Measurements from ENCODE around the gene GPR179. TPM values are rescaled to one million over a fixed set of nuclear protein-coding genes. Genes with fewer than 3 reads are reported as not detected.
A peak's percentile ranks its signal among the peaks of the same experiment; 100 is the strongest.

Gene GPR179
- total and polyA plus RNA-seq, 7 experiments from 2014 or later: 0.11 to 0.35 (median 0.17) TPM; not detected in 4

GRCh38 chr17:38353086-38353604, 9.4 kb upstream of the GPR179 start:
- CTCF ChIA-PET: interaction anchor here (0.5 kb wide), 1 partner anchor 61 kb away, joined by 3 read pairs; no protein-coding TSS in a partner anchor
- H3K27ac Mint-ChIP-seq: peak overlapping the region in 8 of 9 donors; percentile 16 to 74 (median 42)
- Histone ChIP-seq H3K9me3 (ENCODE audit: control insufficient read depth in 2 of 3, low read length in 3 of 3) (no peaks in the 10 kb centered on the region), H3K36me3 (ENCODE audit: control insufficient read depth in 2 of 3, insufficient read depth in 3 of 3, low read length in 3 of 3) (no peaks in the 10 kb centered on the region), H3K4me3 (ENCODE audit: low read length) (peak overlapping the region; percentile 67), H3K4me1 (ENCODE audit: control insufficient read depth in 2 of 2, insufficient read depth in 2 of 2, low read length in 2 of 2) (peaks cover 9 to 21% of the 10 kb centered on the region in 2 donors), H3K27ac (ENCODE audit: low read depth, low read length) (peak overlapping the region; percentile 75), H3K27me3 (ENCODE audit: control insufficient read depth in 2 of 2, insufficient read depth in 2 of 2, low read length in 2 of 2) (no peaks in the 10 kb centered on the region)
- H3K4me3 Mint-ChIP-seq: peak overlapping the region; percentile 61 to 90 (median 82)
- H3K36me3 Mint-ChIP-seq: peaks cover 0 to 2% (median 0%) of the 10 kb centered on the region in 5 donors
- intact Hi-C loops (cut with micrococcal nuclease): loop anchor here (2.0 to 5.0 kb wide), 2 partner anchors 56 to 140 kb away; partner anchors contain the start of gene MRPL45 (in 1 of the 2)
- H3K9me3 Mint-ChIP-seq: no peaks in the 10 kb centered on the region
- POLR2A ChIA-PET: interaction anchor here (0.8 to 1.9 kb wide), 3 partner anchors 11 to 42 kb away, joined by 3 to 4 read pairs (median 3); no protein-coding TSS in a partner anchor
- no peak for DNase-seq
- H3K4me1 Mint-ChIP-seq: peaks cover 31 to 68% (median 61%) of the 10 kb centered on the region in 7 donors
- ATAC-seq: no peak
- no peaks in the 10 kb centered on the region for H3K27me3 Mint-ChIP-seq

GRCh38 chr17:38352245-38353085, 8.7 kb upstream of the GPR179 start:
- Mint-ChIP-seq H3K27ac (peak overlapping the region in 8 of 9 donors; percentile 16 to 74 (median 42)), H3K9me3 (no peaks in the 10 kb centered on the region), H3K27me3 (no peaks in the 10 kb centered on the region), H3K4me1 (peaks cover 31 to 64% (median 54%) of the 10 kb centered on the region in 7 donors), H3K36me3 (peaks cover 0 to 2% (median 0%) of the 10 kb centered on the region in 5 donors), H3K4me3 (peak overlapping the region; percentile 61 to 95 (median 84))
- intact Hi-C loops (cut with micrococcal nuclease): loop anchor here (2.0 to 5.0 kb wide), 2 partner anchors 55 to 140 kb away; partner anchors contain the start of gene MRPL45 (in 1 of the 2)
- POLR2A ChIA-PET: interaction anchor here (0.7 to 1.9 kb wide), 6 partner anchors 9 to 206 kb away, joined by 3 to 4 read pairs (median 3); no protein-coding TSS in a partner anchor
- peak overlapping the region; percentile 67 for H3K4me3 ChIP-seq (ENCODE audit: low read length)
- no peaks in the 10 kb centered on the region for H3K36me3 ChIP-seq (ENCODE audit: control insufficient read depth in 2 of 3, insufficient read depth in 3 of 3, low read length in 3 of 3)
- H3K27me3 ChIP-seq (ENCODE audit: control insufficient read depth in 2 of 2, insufficient read depth in 2 of 2, low read length in 2 of 2): no peaks in the 10 kb centered on the region
- H3K4me1 ChIP-seq (ENCODE audit: control insufficient read depth in 2 of 2, insufficient read depth in 2 of 2, low read length in 2 of 2): peaks cover 9 to 21% of the 10 kb centered on the region in 2 donors
- peak overlapping the region; percentile 75 for H3K27ac ChIP-seq (ENCODE audit: low read depth, low read length)
- CTCF ChIA-PET: interaction anchor here (0.9 to 1.5 kb wide), 2 partner anchors 59 to 207 kb away, joined by 3 to 4 read pairs; no protein-coding TSS in a partner anchor
- no peak for ATAC-seq
- DNase-seq: peak in 8 of 9 donors; percentile 9 to 42 (median 16)
- no peaks in the 10 kb centered on the region for H3K9me3 ChIP-seq (ENCODE audit: control insufficient read depth in 2 of 3, low read length in 3 of 3)

- ATAC-seq: peak; percentile 95
- Mint-ChIP-seq H3K9me3 (no peaks in the 10 kb centered on the region), H3K4me1 (peaks cover 31 to 55% (median 45%) of the 10 kb centered on the region in 7 donors), H3K36me3 (peaks cover 0 to 2% (median 0%) of the 10 kb centered on the region in 5 donors), H3K4me3 (peak within 1 kb of the TSS; percentile 90 to 96 (median 92)), H3K27me3 (no peaks in the 10 kb centered on the region), H3K27ac (peak within 1 kb of the TSS; percentile 88 to 98 (median 94))
- Histone ChIP-seq H3K9me3 (ENCODE audit: control insufficient read depth in 2 of 3, low read length in 3 of 3) (no peaks in the 10 kb centered on the region), H3K4me1 (ENCODE audit: control insufficient read depth in 2 of 2, insufficient read depth in 2 of 2, low read length in 2 of 2) (peaks cover 9 to 21% of the 10 kb centered on the region in 2 donors), H3K27ac (ENCODE audit: low read depth, low read length) (peak within 1 kb of the TSS; percentile 75), H3K36me3 (ENCODE audit: control insufficient read depth in 2 of 3, insufficient read depth in 3 of 3, low read length in 3 of 3) (no peaks in the 10 kb centered on the region), H3K27me3 (ENCODE audit: control insufficient read depth in 2 of 2, insufficient read depth in 2 of 2, low read length in 2 of 2) (no peaks in the 10 kb centered on the region), H3K4me3 (ENCODE audit: low read length) (peak within 1 kb of the TSS; percentile 69)
- CTCF ChIA-PET: interaction anchor here (0.9 to 3.4 kb wide), 3 partner anchors 60 to 207 kb away, joined by 3 to 81 read pairs (median 4); no protein-coding TSS in a partner anchor
- POLR2A ChIA-PET: interaction anchor here (1.0 to 1.1 kb wide), 3 partner anchors 10 to 63 kb away, joined by 3 read pairs; no protein-coding TSS in a partner anchor
- DNase-seq: peak; percentile 81 to 96 (median 90)
- intact Hi-C loops (cut with micrococcal nuclease): loop anchor here (2.0 to 5.0 kb wide), 4 partner anchors 54 to 945 kb away; partner anchors contain the start of genes MRPL45 (in 2 of the 2), ACACA (in 1 of the 2) and TADA2A (in 1 of the 2)
Observed at GRCh38 chr17:38351412-38352222, 7.9 kb upstream of the GPR179 start, which contains the start of gene SOCS7. SOCS7 (plus strand) TSS chr17:38351844; CDS start chr17:38352053, 209 bp downstream.

- Mint-ChIP-seq H3K27me3 (no peaks in the 10 kb centered on the region), H3K4me3 (peak overlapping the region in 9 of 10 donors; percentile 15 to 96 (median 61))
- POLR2A ChIA-PET: no interaction called here
Observed at GRCh38 chr17:38350035-38350434, 6.3 kb upstream of the GPR179 start.

GRCh38 chr17:38349097-38349730, 5.5 kb upstream of the GPR179 start:
- intact Hi-C loops (cut with micrococcal nuclease): loop anchor here (1.0 kb wide), 3 partner anchors 9 to 136 kb away; no protein-coding TSS in a partner anchor
- peak; percentile 72 for ATAC-seq
- POLR2A ChIA-PET: interaction anchor here (1.1 kb wide), 1 partner anchor 65 kb away, joined by 4 read pairs; no protein-coding TSS in a partner anchor

More at GRCh38 chr17:38350035-38350434, 6.3 kb upstream of the GPR179 start:
- Histone ChIP-seq H3K27me3 (ENCODE audit: control insufficient read depth in 2 of 2, insufficient read depth in 2 of 2, low read length in 2 of 2) (no peaks in the 10 kb centered on the region), H3K27ac (ENCODE audit: low read depth, low read length) (no peak overlapping the region), H3K36me3 (ENCODE audit: control insufficient read depth in 2 of 3, insufficient read depth in 3 of 3, low read length in 3 of 3) (no peaks in the 10 kb centered on the region), H3K4me3 (ENCODE audit: low read length) (no peak overlapping the region), H3K9me3 (ENCODE audit: control insufficient read depth in 2 of 3, low read length in 3 of 3) (no peaks in the 10 kb centered on the region), H3K4me1 (ENCODE audit: control insufficient read depth in 2 of 2, insufficient read depth in 2 of 2, low read length in 2 of 2) (peaks cover 9 to 21% of the 10 kb centered on the region in 2 donors)
- CTCF ChIA-PET: interaction anchor here (0.6 to 3.4 kb wide), 10 partner anchors 10 to 332 kb away, joined by 3 to 81 read pairs (median 5); no protein-coding TSS in a partner anchor
- H3K36me3 Mint-ChIP-seq: peaks cover 0 to 2% (median 0%) of the 10 kb centered on the region in 5 donors
- no peak for ATAC-seq
- no peak for DNase-seq
- H3K9me3 Mint-ChIP-seq: no peaks in the 10 kb centered on the region
- intact Hi-C loops (cut with micrococcal nuclease): loop anchor here (2.0 to 5.0 kb wide), 3 partner anchors 53 to 943 kb away; partner anchors contain the start of genes MRPL45 (in 2 of the 2), ACACA (in 1 of the 2) and TADA2A (in 1 of the 2)
- peaks cover 20 to 39% (median 34%) of the 10 kb centered on the region in 7 donors for H3K4me1 Mint-ChIP-seq
- peak overlapping the region in 3 of 9 donors; percentile 62 to 89 (median 76) for H3K27ac Mint-ChIP-seq

More at GRCh38 chr17:38349097-38349730, 5.5 kb upstream of the GPR179 start:
- Mint-ChIP-seq H3K27ac (peak overlapping the region in 5 of 9 donors; percentile 2 to 65 (median 14)), H3K27me3 (peaks cover 0 to 2% (median 0%) of the 10 kb centered on the region in 5 donors), H3K4me3 (peak overlapping the region in 4 of 10 donors; percentile 8 to 96 (median 25)), H3K9me3 (no peaks in the 10 kb centered on the region), H3K4me1 (peaks cover 14 to 31% (median 26%) of the 10 kb centered on the region in 7 donors), H3K36me3 (peaks cover 0 to 2% (median 0%) of the 10 kb centered on the region in 5 donors)
- no peaks in the 10 kb centered on the region for H3K36me3 ChIP-seq (ENCODE audit: control insufficient read depth in 2 of 3, insufficient read depth in 3 of 3, low read length in 3 of 3)
- CTCF ChIA-PET: interaction anchor here (0.6 to 3.4 kb wide), 18 partner anchors 11 to 210 kb away, joined by 3 to 81 read pairs (median 4); no protein-coding TSS in a partner anchor
- no peaks in the 10 kb centered on the region for H3K9me3 ChIP-seq (ENCODE audit: control insufficient read depth in 2 of 3, low read length in 3 of 3)
- H3K27me3 ChIP-seq (ENCODE audit: control insufficient read depth in 2 of 2, insufficient read depth in 2 of 2, low read length in 2 of 2): no peaks in the 10 kb centered on the region
- H3K4me1 ChIP-seq (ENCODE audit: control insufficient read depth in 2 of 2, insufficient read depth in 2 of 2, low read length in 2 of 2): peaks cover 9 to 14% of the 10 kb centered on the region in 2 donors
- no peak overlapping the region for H3K27ac ChIP-seq (ENCODE audit: low read depth, low read length)
- DNase-seq: peak; percentile 59 to 85 (median 79)
- H3K4me3 ChIP-seq (ENCODE audit: low read length): no peak overlapping the region
